ENCODE data around the gene STAT2.

STAT2 gene

GRCh38 chr12:56304276-56304675, 55.6 kb downstream of the STAT2 start:
- Histone ChIP-seq H3K9me3 (ENCODE audit: insufficient read depth, low read length) (no peaks in the 10 kb centered on the region), H3K36me3 (replicated peaks; ENCODE audit: low read depth, low read length) (peaks cover 7% of the 10 kb centered on the region), H3K9ac (ENCODE audit: low read length) (no peak overlapping the region), H3K4me2 (ENCODE audit: low read length) (no peak overlapping the region), H3K27ac (ENCODE audit: low read length) (no peak overlapping the region), H3K4me1 (ENCODE audit: low read length) (peaks cover 21% of the 10 kb centered on the region), H3K4me3 (ENCODE audit: low read length) (no peak overlapping the region), H2AFZ (ENCODE audit: low read depth, low read length) (no peak overlapping the region), H3K27me3 (ENCODE audit: low read depth, low read length) (no peaks in the 10 kb centered on the region), H4K20me1 (ENCODE audit: insufficient read depth, low read length) (no peaks in the 10 kb centered on the region), H3K79me2 (ENCODE audit: low read length) (peaks cover 14% of the 10 kb centered on the region)
- TF ChIP-seq EZH2phosphoT487 (IDR thresholded peaks at IDR 0.05; ENCODE audit: low read depth) (no peak), CTCF (IDR thresholded peaks at IDR 0.05; ENCODE audit: low read depth, low read length) (no peak)

- Histone ChIP-seq H3K27ac (ENCODE audit: low read length) (peak overlapping the region; percentile 76), H3K4me1 (ENCODE audit: low read length) (peaks cover 52% of the 10 kb centered on the region), H3K9ac (ENCODE audit: low read length) (peak overlapping the region; percentile 87)
These were observed 59.1 kb downstream of the STAT2 start for GRCh38 chr12:56300644-56301464.

GRCh38 chr12:56299853-56300643, 59.9 kb downstream of the STAT2 start, which contains the start of gene CS:
Gene CS (minus strand): TSS chr12:56300330. CDS start chr12:56300201, 129 bp downstream.
- H3K79me2 ChIP-seq (ENCODE audit: low read length) = peaks cover 56% of the 10 kb centered on the region
- no peak for TF ChIP-seq EZH2phosphoT487 (IDR thresholded peaks at IDR 0.05; ENCODE audit: low read depth)
- no peak for TF ChIP-seq CTCF (IDR thresholded peaks at IDR 0.05; ENCODE audit: low read depth, low read length)
- peak within 1 kb of the TSS; percentile 87 for H3K9ac ChIP-seq (ENCODE audit: low read length)
- H3K27me3 ChIP-seq (ENCODE audit: low read depth, low read length) = no peaks in the 10 kb centered on the region
- peaks cover 10% of the 10 kb centered on the region for H3K36me3 ChIP-seq (replicated peaks; ENCODE audit: low read depth, low read length)
- no peaks in the 10 kb centered on the region for H3K9me3 ChIP-seq (ENCODE audit: insufficient read depth, low read length)
- H3K4me3 ChIP-seq (ENCODE audit: low read length) = peak within 1 kb of the TSS; percentile 85
- peak within 1 kb of the TSS; percentile 100 for H3K4me2 ChIP-seq (ENCODE audit: low read length)
- peak within 1 kb of the TSS; percentile 90; the same call in 1 of the 2 replicates for H2AFZ ChIP-seq (ENCODE audit: low read depth, low read length)
- 0 out of 2 replicates have a peak, but pooled peaks cover 3% of the 10 kb centered on the region for H4K20me1 ChIP-seq (ENCODE audit: insufficient read depth, low read length)
- peak within 1 kb of the TSS; percentile 76 for H3K27ac ChIP-seq (ENCODE audit: low read length)
- peaks cover 52% of the 10 kb centered on the region for H3K4me1 ChIP-seq (ENCODE audit: low read length)

More at GRCh38 chr12:56300644-56301464, 59.1 kb downstream of the STAT2 start:
- Histone ChIP-seq H4K20me1 (ENCODE audit: insufficient read depth, low read length) (0 out of 2 replicates have a peak, but pooled peaks cover 3% of the 10 kb centered on the region), H3K36me3 (replicated peaks; ENCODE audit: low read depth, low read length) (peaks cover 10% of the 10 kb centered on the region), H3K4me3 (ENCODE audit: low read length) (peak overlapping the region; percentile 85), H2AFZ (ENCODE audit: low read depth, low read length) (peak overlapping the region; percentile 90; the same call in 1 of the 2 replicates), H3K79me2 (ENCODE audit: low read length) (peaks cover 48% of the 10 kb centered on the region), H3K9me3 (ENCODE audit: insufficient read depth, low read length) (no peaks in the 10 kb centered on the region), H3K27me3 (ENCODE audit: low read depth, low read length) (no peaks in the 10 kb centered on the region), H3K4me2 (ENCODE audit: low read length) (peak overlapping the region; percentile 100)
- TF ChIP-seq CTCF (IDR thresholded peaks at IDR 0.05; ENCODE audit: low read depth, low read length) = no peak
- TF ChIP-seq EZH2phosphoT487 (IDR thresholded peaks at IDR 0.05; ENCODE audit: low read depth) = no peak
